HL-60 (cell line): ENCODE data around the gene UBTD1.

Experiments
- GABPA ChIP-seq: IDR thresholded peaks from 2 replicates; pipeline ENCODE4 v1.6.1; 2012; ENCODE audit warnings: low read depth
- POLR2AphosphoS5 ChIP-seq: IDR thresholded peaks from 2 replicates; pipeline ENCODE4 v1.6.1; 2012; ENCODE audit warnings: low read depth
- REST ChIP-seq: IDR thresholded peaks from 2 replicates; pipeline ENCODE4 v1.6.1; 2012; ENCODE audit warnings: low read depth; ENCODE audit not compliant: insufficient replicate concordance
- SPI1 ChIP-seq: IDR thresholded peaks from 2 replicates; pipeline ENCODE4 v1.6.1; 2012; ENCODE audit warnings: low read depth, mild to moderate bottlenecking, borderline replicate concordance
- TF ChIP-seq, protein P1 (sequence below): IDR thresholded peaks from one replicate; pipeline ENCODE4 v1.5.1; 2011; ENCODE audit warnings: low read length, control low read depth, inconsistent platforms; ENCODE audit not compliant: insufficient read depth

- TF ChIP-seq POLR2AphosphoS5 (no peak), GABPA (no peak), REST (no peak), SPI1 (no peak)
- TF ChIP-seq, protein P1, sequence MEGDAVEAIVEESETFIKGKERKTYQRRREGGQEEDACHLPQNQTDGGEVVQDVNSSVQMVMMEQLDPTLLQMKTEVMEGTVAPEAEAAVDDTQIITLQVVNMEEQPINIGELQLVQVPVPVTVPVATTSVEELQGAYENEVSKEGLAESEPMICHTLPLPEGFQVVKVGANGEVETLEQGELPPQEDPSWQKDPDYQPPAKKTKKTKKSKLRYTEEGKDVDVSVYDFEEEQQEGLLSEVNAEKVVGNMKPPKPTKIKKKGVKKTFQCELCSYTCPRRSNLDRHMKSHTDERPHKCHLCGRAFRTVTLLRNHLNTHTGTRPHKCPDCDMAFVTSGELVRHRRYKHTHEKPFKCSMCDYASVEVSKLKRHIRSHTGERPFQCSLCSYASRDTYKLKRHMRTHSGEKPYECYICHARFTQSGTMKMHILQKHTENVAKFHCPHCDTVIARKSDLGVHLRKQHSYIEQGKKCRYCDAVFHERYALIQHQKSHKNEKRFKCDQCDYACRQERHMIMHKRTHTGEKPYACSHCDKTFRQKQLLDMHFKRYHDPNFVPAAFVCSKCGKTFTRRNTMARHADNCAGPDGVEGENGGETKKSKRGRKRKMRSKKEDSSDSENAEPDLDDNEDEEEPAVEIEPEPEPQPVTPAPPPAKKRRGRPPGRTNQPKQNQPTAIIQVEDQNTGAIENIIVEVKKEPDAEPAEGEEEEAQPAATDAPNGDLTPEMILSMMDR: no peak
Measured at GRCh38 chr10:97584798-97585438, 86.2 kb downstream of the UBTD1 start.
